Hindlimb muscle (tissue), 1 donor: ENCODE measurements around the gene CCDC112. TPM values are rescaled to one million over a fixed set of nuclear protein-coding genes. Genes with fewer than 3 reads are reported as not detected.
"Not testable (repeated sequence)": the region's sequence is repeated elsewhere in the genome, so short reads cannot be mapped to it uniquely, and the experiment has no call there.

ENCODE experiments used
- DNase-seq: peaks from one replicate; pipeline ENCODE4 v3.0.0-alpha.2; 2013
- polyA plus RNA-seq: library from polyadenylated mRNA; unstranded; fragments of 120-200 nt; gene quantifications from one replicate; pipeline ENCODE4 v1.2.1, GENCODE V29; 2013; ENCODE audit not compliant: insufficient read length

The CCDC112 gene
- polyA plus RNA-seq, 1 donor = 11.3 TPM

DNA sequence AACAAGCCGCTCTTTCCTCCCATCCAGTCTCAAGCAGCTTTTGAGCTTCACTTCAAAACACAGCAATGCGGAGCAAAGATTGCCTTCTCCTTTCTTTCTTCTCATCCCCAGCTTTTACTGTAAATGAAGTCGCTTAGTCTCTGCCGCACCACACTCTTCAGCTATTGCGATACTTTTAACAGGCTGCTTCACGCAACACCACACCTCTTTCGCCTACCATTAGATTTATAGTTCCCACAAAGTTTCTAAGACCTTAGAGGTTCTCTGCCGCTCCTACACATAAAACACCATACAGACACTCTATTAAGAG, 34.5 kb downstream of the CCDC112 start:
- no peak for DNase-seq

DNA sequence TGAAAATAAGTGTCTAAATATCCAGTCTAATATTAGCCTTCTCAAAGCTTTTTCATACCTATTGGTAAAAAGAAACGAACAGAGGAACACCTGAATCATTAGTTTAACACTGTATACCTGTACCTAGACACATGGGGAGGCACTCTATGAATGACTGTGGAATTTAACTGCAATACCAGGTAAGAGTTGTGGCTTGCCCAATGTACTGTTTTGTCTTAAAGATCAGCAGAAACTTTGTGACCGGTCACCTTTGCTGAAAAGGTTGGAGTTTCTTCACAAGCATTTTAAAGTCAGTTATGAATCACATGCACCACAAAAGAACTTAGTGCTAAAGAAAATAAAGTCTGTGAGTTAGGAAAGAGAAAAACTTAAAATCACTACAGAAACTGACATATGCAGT, 36.2 kb downstream of the CCDC112 start:
- DNase-seq = no peak

DNA sequence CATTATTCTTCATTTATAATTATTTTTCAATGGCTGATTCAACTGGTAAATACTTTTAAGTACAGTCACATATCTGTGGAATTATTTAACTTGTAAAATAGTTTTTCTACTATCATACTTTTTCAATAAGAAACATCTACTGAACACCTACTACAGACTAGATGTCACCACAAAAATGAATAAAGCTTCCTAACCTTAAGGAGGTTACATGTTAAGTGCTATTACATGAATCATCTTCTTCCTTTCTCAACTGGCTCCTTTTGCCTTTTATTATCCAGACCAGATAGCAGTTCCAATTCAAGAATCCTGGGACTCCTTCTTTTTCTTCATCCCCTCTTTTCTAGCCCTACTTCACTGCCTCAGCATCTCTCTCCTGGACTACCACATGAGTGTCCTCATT, 38.5 kb downstream of the CCDC112 start:
- DNase-seq = no peak

DNA sequence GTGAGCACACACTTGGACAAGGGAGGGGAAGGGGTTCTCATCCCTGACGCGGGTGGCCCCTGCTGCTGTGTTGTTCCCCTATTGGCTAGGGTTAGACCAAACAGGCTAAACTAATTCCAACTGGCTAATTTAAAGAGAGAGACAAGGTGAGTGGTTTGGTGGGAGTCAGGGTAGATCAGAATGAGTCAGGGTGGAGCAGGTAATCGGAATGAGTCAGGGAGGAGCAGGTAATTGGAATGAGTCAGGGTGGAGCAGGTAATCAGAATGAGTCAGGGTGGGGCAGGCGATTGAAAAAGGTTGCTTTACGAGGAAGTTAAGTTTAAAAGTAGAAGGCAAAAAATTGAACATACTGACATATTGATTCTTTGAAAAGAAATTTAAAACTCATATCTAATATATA, 47.1 kb downstream of the CCDC112 start:
- not testable (repeated sequence) for DNase-seq

DNA sequence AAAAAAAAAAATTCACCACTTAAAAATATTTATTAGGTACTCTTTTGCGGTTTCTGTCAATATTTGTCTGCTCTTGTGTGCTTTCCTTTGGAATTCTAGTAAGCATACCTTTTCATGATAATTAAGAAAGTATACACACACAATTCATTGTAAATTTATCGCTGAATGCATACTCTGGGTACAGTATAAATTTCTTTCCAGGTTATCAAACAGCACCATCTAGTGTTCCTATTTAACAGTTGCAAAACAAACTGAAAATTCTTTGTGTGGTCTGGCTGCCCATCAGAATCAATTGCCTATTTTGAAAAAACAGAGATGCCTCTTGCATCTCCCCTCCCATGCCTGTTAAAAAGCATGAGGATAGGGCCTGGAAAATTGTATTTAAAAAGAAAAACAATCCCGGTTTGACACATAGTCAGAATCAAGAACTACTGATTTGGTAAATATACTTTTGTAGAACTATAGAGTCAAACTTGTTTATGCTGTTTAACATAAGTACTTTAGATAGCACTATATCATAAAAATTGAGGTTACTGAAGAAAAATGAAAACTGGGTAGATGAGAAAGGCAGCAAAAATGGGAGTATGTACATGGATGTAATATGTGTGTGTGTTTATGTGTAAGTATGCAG, 50.0 kb downstream of the CCDC112 start:
- peak; percentile 14 for DNase-seq

DNA sequence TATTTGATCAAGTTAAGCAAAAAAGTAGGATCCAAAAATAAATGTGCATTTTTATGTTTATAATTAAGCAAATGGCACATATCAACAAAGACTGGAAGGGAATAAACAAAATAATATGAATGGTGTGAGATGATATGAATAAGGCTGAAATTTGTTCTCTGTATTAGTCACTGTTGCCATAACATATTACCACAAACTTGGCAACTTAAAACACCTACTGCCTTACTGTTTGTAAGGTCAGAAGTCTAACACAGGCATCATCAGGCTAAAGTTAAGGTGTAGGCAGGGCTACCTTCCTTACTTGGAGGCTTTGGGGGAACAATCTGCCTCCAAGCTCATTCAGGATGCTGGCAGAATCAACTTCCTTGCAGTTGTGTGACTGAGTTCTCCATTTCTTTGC, 53.0 kb downstream of the CCDC112 start:
- DNase-seq = no peak

DNA sequence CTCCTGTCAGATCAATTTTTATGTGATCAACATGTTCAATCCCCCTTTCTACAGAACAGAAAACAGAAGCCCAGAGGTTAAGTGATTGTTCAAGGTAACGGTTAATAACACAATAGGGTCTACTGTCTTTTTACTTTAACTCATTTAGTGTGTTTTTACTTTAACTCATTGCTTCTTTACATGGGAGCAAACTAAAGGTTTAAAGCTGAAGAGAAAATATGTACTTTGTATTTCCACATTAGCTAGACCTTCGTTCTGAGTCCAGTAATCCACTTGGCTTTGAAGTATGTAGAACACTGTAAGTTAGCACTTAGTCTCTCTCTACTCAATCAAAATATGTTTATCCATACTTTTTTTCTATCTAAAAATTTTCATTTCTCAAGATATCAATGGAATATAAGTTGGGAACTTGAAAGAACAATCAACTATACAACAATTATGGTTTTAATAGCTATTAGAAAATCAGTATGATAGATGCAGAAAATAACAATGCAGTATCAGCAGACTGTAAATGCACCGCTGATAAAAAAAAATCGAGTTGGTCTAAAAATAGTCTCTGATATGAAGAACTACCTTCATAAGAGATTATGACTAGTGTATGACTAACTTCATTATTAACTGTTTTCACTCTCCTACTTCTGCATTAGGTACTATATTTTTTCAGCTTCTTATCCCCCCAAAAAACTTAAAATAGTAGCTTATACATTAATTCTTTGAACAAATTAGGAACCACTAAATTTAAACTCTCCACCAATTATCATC, 54.4 kb downstream of the CCDC112 start:
- DNase-seq = no peak

DNA sequence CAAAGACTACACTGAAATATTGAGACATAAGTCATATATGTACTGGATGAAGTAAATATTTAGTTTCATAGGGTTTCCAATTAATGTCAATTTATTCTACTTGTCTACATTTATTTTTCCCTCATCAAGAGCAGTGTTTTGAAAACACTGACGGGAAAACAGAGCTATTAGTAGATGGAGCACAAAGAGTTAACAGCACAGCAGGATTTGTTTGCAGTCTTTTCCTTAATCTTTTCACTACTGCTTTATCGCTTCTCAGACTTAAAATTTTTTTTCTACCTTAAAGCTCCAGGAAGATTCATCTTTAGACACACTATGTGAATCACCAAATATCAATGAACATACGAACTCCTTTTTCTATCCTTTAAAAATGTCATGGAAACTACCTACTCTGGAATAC, 59.4 kb downstream of the CCDC112 start:
- no peak for DNase-seq

DNA sequence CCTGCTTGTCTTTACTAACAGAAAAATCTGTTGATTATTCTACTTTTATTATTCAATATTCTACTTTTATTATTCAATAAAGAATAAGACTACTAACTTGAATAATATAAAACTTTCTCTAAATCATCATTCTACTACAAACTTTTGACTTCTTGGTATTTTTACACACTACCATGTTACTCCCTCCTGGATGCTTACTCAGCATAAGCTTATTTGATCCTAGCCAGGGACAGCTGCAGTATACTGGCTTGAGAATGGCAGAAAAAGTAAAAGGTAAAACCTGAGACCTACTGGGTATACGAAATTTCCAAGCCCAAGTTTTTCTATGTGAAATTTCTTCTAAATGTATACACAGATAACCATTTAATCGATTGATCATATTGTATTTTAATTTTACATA, 59.9 kb downstream of the CCDC112 start:
- no peak for DNase-seq

DNA sequence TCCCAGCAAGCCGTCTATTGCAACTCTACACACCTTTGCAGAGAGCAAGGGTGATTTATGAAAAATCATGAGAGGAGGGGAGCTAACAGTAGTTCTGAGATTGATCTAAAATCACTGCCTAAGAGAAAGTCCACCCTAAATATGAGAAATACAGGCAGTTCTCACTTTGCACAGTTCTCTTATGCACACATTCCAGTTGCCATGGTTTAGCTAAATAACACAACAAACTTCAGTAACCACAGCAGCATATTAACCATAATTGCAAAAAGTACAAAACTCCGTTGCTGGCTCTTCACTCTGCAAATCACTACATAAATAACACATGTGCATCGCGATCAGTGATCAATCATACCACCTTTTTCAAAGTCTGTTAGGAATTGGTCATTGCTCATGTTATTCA, 64.9 kb downstream of the CCDC112 start:
- no peak for DNase-seq

DNA sequence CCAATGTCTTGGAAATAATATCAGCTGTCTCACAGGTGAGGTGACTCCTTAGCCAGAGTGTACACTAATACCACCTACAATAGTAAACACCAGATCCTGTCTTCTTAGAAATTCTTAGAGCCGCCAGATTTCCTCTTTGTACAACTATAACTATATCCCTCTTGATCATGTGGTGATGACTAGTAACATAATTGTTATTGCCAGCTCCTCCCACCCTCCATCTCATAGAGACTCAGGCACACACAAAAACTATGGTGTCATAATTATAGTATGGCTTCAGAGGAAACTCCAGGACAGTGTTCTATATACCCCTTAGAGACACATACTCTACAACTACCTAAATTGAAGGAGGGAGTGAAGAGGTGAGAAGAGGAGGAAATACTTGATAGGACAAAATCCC, 66.8 kb downstream of the CCDC112 start:
- no peak for DNase-seq

DNA sequence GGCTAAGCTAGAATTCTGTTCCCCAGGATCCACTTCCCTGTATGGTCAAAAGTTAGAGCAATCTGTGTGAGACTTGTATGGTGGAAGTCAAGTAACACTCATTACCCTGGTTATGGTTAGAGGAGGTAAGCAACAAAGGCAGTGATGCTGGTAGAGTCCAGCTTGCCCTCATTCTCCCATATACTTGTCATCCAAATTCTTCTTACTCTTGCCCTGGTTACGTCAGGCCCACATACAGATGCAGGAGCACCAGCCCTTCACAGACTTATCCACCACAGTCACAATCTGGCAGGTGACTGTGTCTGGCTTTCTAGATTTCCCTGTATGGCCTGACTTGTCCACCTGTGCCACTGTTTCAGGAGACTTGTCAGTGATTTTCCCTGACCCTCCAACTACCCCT, 69.2 kb downstream of the CCDC112 start:
- no peak for DNase-seq

Other genes with a start within 250 kb of the CCDC112 start
- gene TRIM36, start 126.7 kb downstream of the CCDC112 start, polyA plus RNA-seq = 2.2 TPM
- gene PGGT1B, start 33.8 kb downstream of the CCDC112 start, polyA plus RNA-seq = 19.5 TPM
- 23.0 TPM for gene FEM1C, start 248.1 kb upstream of the CCDC112 start, polyA plus RNA-seq